Calu3 (cell line): Measurements from ENCODE around the gene FARP1. TPM values are rescaled to one million over a fixed set of nuclear protein-coding genes. Genes with fewer than 3 reads are reported as not detected.
A peak's percentile ranks its signal among the peaks of the same experiment; 100 is the strongest.

Experiments
- BruUV-seq: library from RNA; stranded (reverse); fragments of 400-500 nt; replicated peaks from 2 replicates; lab custom pipeline; 2021; lab: Mats Ljungman, UMichigan
- CTCF ChIA-PET: fragments of 300-600 bp; sonication (Branson Sonifier 250); formaldehyde crosslinking; loops from one replicate; lab custom pipeline; 2022; ENCODE audit warnings: antibody characterized with exemption; lab: Charles Lee
- DNase-seq: peaks from one replicate; pipeline ENCODE4 v3.0.0; 2022
- H3K27ac Mint-ChIP-seq: one replicate; pipeline ENCODE4 v1.8.0; 2022; ENCODE audit warnings: mixed read lengths; ENCODE audit not compliant: unreplicated experiment
- H3K27me3 Mint-ChIP-seq: one replicate; pipeline ENCODE4 v1.8.0; 2022; ENCODE audit warnings: mixed read lengths; ENCODE audit not compliant: unreplicated experiment
- H3K36me3 Mint-ChIP-seq: one replicate; pipeline ENCODE4 v1.8.0; 2022; ENCODE audit warnings: mild to moderate bottlenecking, moderate library complexity, mixed read lengths; ENCODE audit not compliant: insufficient read depth, unreplicated experiment
- H3K4me1 Mint-ChIP-seq: one replicate; pipeline ENCODE4 v1.8.0; 2022; ENCODE audit warnings: mild to moderate bottlenecking, low read depth, mixed read lengths; ENCODE audit not compliant: unreplicated experiment
- H3K4me3 Mint-ChIP-seq: one replicate; pipeline ENCODE4 v1.8.0; 2022; ENCODE audit warnings: mild to moderate bottlenecking, low read depth, moderate library complexity, mixed read lengths; ENCODE audit not compliant: unreplicated experiment
- H3K9me3 Mint-ChIP-seq: one replicate; pipeline ENCODE4 v1.8.0; 2022; ENCODE audit warnings: low read depth, mixed read lengths; ENCODE audit not compliant: unreplicated experiment
- CTCF ChIP-seq: fragments of 200-600 bp; IDR thresholded peaks from one replicate; pipeline ENCODE4 v1.8.0; 2022; ENCODE audit warnings: antibody characterized with exemption; ENCODE audit not compliant: unreplicated experiment
- intact Hi-C: fragments of 100-400 bp; cut with micrococcal nuclease; formaldehyde crosslinking; loops from one replicate; pipeline ENCODE4 v1.10.0; 2022; ENCODE audit not compliant: unreplicated experiment
- total RNA-seq: library from RNA; stranded (reverse); gene quantifications from 2 replicates; pipeline ENCODE4 v1.2.3, GENCODE V29; 2022

FARP1 gene
- total RNA-seq, 1 experiment from 2014 or later, result 47.0 TPM

- H3K9me3 Mint-ChIP-seq, result no peaks in the 10 kb centered on the region
- BruUV-seq, result no TSS peak
- H3K27ac Mint-ChIP-seq, result no peak overlapping the region
- H3K4me3 Mint-ChIP-seq, result no peak overlapping the region
- no peaks in the 10 kb centered on the region for H3K27me3 Mint-ChIP-seq
- TF ChIP-seq CTCF, result no peak
- intact Hi-C loops, result no loop called here
- CTCF ChIA-PET, result no interaction called here
- H3K4me1 Mint-ChIP-seq, result no peaks in the 10 kb centered on the region
- no peak for DNase-seq
- no peaks in the 10 kb centered on the region for H3K36me3 Mint-ChIP-seq
Observed at GRCh38 chr13:98134901-98135300, 8.0 kb upstream of the FARP1 start.

GRCh38 chr13:98141091-98141490 lies 1.8 kb upstream of the FARP1 start:
- no peak for DNase-seq
- Mint-ChIP-seq H3K36me3 (peaks cover 14% of the 10 kb centered on the region), H3K4me1 (no peaks in the 10 kb centered on the region), H3K27me3 (no peaks in the 10 kb centered on the region), H3K9me3 (no peaks in the 10 kb centered on the region), H3K27ac (no peak overlapping the region), H3K4me3 (no peak overlapping the region)
- intact Hi-C loops, result loop anchor here (10.0 kb wide), 1 partner anchor 154 kb away; no protein-coding TSS in a partner anchor
- CTCF ChIA-PET, result no interaction called here
- no TSS peak for BruUV-seq
- no peak for TF ChIP-seq CTCF

- Mint-ChIP-seq H3K4me1 (no peaks in the 10 kb centered on the region), H3K9me3 (no peaks in the 10 kb centered on the region), H3K27ac (no peak overlapping the region), H3K27me3 (no peaks in the 10 kb centered on the region), H3K4me3 (peak overlapping the region; percentile 73), H3K36me3 (peaks cover 14% of the 10 kb centered on the region)
- no peak for TF ChIP-seq CTCF
- intact Hi-C loops, result loop anchor here (10.0 kb wide), 1 partner anchor 153 kb away; no protein-coding TSS in a partner anchor
- CTCF ChIA-PET, result no interaction called here
- no TSS peak for BruUV-seq
- DNase-seq, result no peak
Observed at GRCh38 chr13:98141509-98142379, 1.1 kb upstream of the FARP1 start.

- TF ChIP-seq CTCF, result no peak
- Mint-ChIP-seq H3K9me3 (no peaks in the 10 kb centered on the region), H3K4me1 (no peaks in the 10 kb centered on the region), H3K27ac (no peak overlapping the region), H3K36me3 (peaks cover 14% of the 10 kb centered on the region), H3K27me3 (no peaks in the 10 kb centered on the region), H3K4me3 (no peak overlapping the region)
- no TSS peak for BruUV-seq
- CTCF ChIA-PET, result no interaction called here
- intact Hi-C loops, result loop anchor here (10.0 kb wide), 1 partner anchor 152 kb away; no protein-coding TSS in a partner anchor
- DNase-seq, result no peak
Observed at GRCh38 chr13:98143157-98143553, 261 bp downstream of the FARP1 start.
